GM10248 (cell line): ENCODE results near the gene ANKH.
"Not testable (repeated sequence)": the region's sequence is repeated elsewhere in the genome, so short reads cannot be mapped to it uniquely, and the experiment has no call there.

Experiments
- CTCF ChIA-PET: fragments of 300-600 bp; sonication (Branson Sonifier 250); formaldehyde crosslinking; extraction: SDS; loops from one replicate; lab custom pipeline; 2021; ENCODE audit warnings: antibody characterized with exemption; lab: Yijun Ruan, JAX
- POLR2A ChIA-PET: fragments of 350-650 bp; sonication (Branson Sonifier 250); formaldehyde crosslinking; extraction: SDS; loops from one replicate; lab custom pipeline; 2020; ENCODE audit warnings: antibody characterized with exemption; lab: Yijun Ruan, JAX
- DNase-seq: peaks from one replicate; pipeline ENCODE4 v3.0.0; 2012; ENCODE audit errors: extremely low spot score
- TF ChIP-seq, protein P1 (sequence below): IDR thresholded peaks from 2 replicates; pipeline ENCODE4 v1.5.1; 2012; ENCODE audit warnings: mild to moderate bottlenecking, low read depth; ENCODE audit errors: extremely low read depth, missing control alignments, control extremely low read depth

ANKH gene

GRCh38 chr5:14825977-14826376 lies 45.6 kb downstream of the ANKH start:
- TF ChIP-seq, protein P1, sequence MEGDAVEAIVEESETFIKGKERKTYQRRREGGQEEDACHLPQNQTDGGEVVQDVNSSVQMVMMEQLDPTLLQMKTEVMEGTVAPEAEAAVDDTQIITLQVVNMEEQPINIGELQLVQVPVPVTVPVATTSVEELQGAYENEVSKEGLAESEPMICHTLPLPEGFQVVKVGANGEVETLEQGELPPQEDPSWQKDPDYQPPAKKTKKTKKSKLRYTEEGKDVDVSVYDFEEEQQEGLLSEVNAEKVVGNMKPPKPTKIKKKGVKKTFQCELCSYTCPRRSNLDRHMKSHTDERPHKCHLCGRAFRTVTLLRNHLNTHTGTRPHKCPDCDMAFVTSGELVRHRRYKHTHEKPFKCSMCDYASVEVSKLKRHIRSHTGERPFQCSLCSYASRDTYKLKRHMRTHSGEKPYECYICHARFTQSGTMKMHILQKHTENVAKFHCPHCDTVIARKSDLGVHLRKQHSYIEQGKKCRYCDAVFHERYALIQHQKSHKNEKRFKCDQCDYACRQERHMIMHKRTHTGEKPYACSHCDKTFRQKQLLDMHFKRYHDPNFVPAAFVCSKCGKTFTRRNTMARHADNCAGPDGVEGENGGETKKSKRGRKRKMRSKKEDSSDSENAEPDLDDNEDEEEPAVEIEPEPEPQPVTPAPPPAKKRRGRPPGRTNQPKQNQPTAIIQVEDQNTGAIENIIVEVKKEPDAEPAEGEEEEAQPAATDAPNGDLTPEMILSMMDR = no peak
- DNase-seq = no peak
- ChIA-PET POLR2A (no interaction called here), CTCF (interaction anchor here (1.0 to 1.5 kb wide), 3 partner anchors 10 to 47 kb away, joined by 3 to 5 read pairs (median 3); no protein-coding TSS in a partner anchor)

- ChIA-PET CTCF (interaction anchor here (1.3 to 1.6 kb wide), 3 partner anchors 15 to 97 kb away, joined by 4 to 5 read pairs (median 4); no protein-coding TSS in a partner anchor), POLR2A (no interaction called here)
Observed at GRCh38 chr5:14824499-14824898, 47.1 kb downstream of the ANKH start.

DNA sequence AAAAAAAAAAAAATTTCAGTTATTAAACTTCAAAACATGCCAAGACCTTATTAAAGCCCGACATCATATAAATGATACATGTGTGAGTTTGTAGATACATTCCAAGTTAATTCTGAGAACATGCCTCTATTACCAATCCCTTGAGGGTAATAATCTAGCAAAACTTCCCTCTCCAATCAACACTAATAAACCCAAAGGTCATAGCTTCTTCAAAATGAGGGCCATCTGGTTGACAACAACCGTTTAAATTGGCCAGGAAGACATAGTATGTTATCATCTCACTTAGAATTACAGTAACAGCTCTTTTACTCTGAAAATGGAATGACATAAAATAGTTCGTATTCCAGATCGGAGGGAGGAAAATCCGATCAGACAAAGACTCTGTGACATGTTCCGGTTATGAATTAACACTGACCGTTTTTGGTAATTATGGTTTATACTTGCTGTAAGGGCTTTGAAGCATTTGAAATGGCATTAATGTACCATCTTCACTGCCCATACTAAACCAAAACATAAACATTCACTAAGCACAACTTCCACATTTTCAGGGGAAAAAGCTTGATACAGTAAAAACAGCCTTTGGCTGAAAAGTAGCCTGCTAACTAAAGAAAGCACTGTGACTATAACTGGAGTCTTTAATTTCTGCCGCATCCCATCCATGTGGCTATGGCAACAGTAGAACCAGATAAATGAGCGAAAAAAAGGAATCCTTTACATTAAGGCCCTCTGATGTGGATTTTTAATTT lies 50.3 kb downstream of the ANKH start:
- no peak for DNase-seq
- TF ChIP-seq, protein P1 = no peak
- CTCF ChIA-PET = interaction anchor here (0.9 to 1.8 kb wide), 4 partner anchors 10 to 30 kb away, joined by 3 to 4 read pairs (median 3); no protein-coding TSS in a partner anchor
- POLR2A ChIA-PET = no interaction called here

More at GRCh38 chr5:14824499-14824898, 47.1 kb downstream of the ANKH start:
- no peak for DNase-seq
- TF ChIP-seq, protein P1 = no peak

- TF ChIP-seq, protein P1 = no peak
- CTCF ChIA-PET = interaction anchor here (1.1 to 2.3 kb wide), 3 partner anchors 9 to 61 kb away, joined by 3 to 11 read pairs (median 3); no protein-coding TSS in a partner anchor
- no peak for DNase-seq
- POLR2A ChIA-PET = no interaction called here
Observed at GRCh38 chr5:14818931-14819790, 52.4 kb downstream of the ANKH start.

GRCh38 chr5:14817762-14818136 lies 53.8 kb downstream of the ANKH start:
- not testable (repeated sequence) for DNase-seq
- POLR2A ChIA-PET = interaction anchor here (0.6 kb wide), 1 partner anchor 24 kb away, joined by 4 read pairs; no protein-coding TSS in a partner anchor
- CTCF ChIA-PET = interaction anchor here (1.5 to 2.3 kb wide), 4 partner anchors 8 to 169 kb away, joined by 5 to 11 read pairs (median 6); no protein-coding TSS in a partner anchor

DNA sequence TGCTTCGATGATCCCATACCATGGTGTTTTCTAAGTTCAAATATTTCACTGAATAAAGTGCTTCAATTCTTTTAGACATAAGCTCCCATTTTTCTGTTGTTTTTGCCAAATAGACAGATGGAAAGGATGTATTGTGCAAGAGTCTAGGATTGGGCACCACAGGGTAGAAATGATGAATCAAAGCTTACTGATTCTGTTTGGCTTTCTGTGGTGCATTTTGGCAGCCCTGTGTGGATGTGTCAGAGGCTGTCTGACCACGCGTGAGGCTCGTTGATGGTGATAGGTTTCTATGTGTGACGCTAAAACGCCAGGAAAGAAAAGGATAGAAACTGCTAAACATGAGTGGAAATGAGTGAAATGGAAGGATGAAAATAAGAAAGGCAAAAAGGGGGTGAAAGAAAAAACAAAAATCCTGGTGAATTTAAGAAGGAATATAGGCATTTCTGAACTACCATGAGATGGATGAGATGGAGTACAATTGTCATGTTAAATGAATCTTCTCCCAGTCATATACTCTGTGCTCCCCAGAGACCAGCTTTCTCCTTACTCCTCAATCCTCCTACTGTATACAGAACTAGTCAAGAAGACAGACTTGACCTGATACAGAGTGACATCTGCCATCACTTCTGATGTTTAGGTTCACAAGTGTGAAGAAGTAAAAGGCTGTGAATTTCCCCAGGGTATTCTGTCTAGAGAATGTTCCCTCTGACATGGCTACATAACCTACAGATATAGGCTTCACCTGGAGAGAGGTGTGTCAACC lies 54.4 kb downstream of the ANKH start:
- no peak for DNase-seq
- ChIA-PET CTCF (interaction anchor here (1.5 to 2.3 kb wide), 4 partner anchors 8 to 168 kb away, joined by 5 to 11 read pairs (median 6); no protein-coding TSS in a partner anchor), POLR2A (interaction anchor here (0.6 kb wide), 1 partner anchor 24 kb away, joined by 4 read pairs; no protein-coding TSS in a partner anchor)
- TF ChIP-seq, protein P1 = no peak
